HEK293 (cell line): ENCODE data around the gene UBE2C.
A peak's percentile ranks its signal among the peaks of the same experiment; 100 is the strongest.

Experiments used
- CTCF ChIA-PET: fragments of 350-600 bp; formaldehyde crosslinking; extraction: SDS; loops from one replicate; lab custom pipeline; 2021; ENCODE audit warnings: antibody characterized with exemption; lab: Yijun Ruan, JAX
- POLR2A ChIA-PET: fragments of 300-600 bp; formaldehyde crosslinking; extraction: SDS; loops from one replicate; lab custom pipeline; 2020; ENCODE audit warnings: antibody characterized with exemption, inconsistent platforms; lab: Yijun Ruan, JAX
- H3K27ac ChIP-seq: fragments of 200-500 bp; sonication (Bioruptor generic); 2 replicates; pipeline ENCODE4 v1.5.1; 2014; ENCODE audit warnings: low read depth, low read length, control low read depth, inconsistent platforms; ENCODE audit errors: extremely low read depth
- H3K36me3 ChIP-seq, 2 experiments: fragments of 200-500 bp in 1 of 2; sonication (Bioruptor generic) in 1 of 2; 1 replicate in 1 of 2; 2 replicates in 1 of 2; pipeline ENCODE4 v1.5.1; 2014 to 2017; ENCODE audit warnings: inconsistent platforms in 2 of 2, low read length in 2 of 2; ENCODE audit not compliant: control insufficient read depth in 2 of 2, insufficient read depth in 1 of 2
- H3K4me1 ChIP-seq: fragments of 200-500 bp; sonication (Bioruptor generic); 2 replicates; pipeline ENCODE4 v1.5.1; 2014; ENCODE audit warnings: mild to moderate bottlenecking, low read length, inconsistent platforms; ENCODE audit not compliant: control insufficient read depth, insufficient read depth
- H3K4me3 ChIP-seq: 2 replicates; pipeline ENCODE4 v1.5.1; 2011; ENCODE audit warnings: low read depth, mild to moderate bottlenecking, control low read depth, low read length, moderate library complexity
- H3K9me3 ChIP-seq: fragments of 200-500 bp; sonication (Bioruptor generic); 2 replicates; pipeline ENCODE4 v1.5.1; 2014; ENCODE audit warnings: low read depth, low read length, inconsistent platforms; ENCODE audit not compliant: control insufficient read depth, insufficient read depth
- GLIS2 ChIP-seq: fragments of 450-650 bp; formaldehyde crosslinking; IDR thresholded peaks from 2 replicates; pipeline ENCODE4 v1.5.1; 2016; ENCODE audit warnings: missing biosample characterization, missing genetic modification characterization
- KLF10 ChIP-seq: fragments of 450-650 bp; IDR thresholded peaks from 2 replicates; pipeline ENCODE4 v1.5.1; 2018; ENCODE audit warnings: missing biosample characterization, mild to moderate bottlenecking, missing genetic modification characterization
- OSR2 ChIP-seq: fragments of 450-650 bp; formaldehyde crosslinking; IDR thresholded peaks from 2 replicates; pipeline ENCODE4 v1.5.1; 2016; ENCODE audit warnings: missing biosample characterization, missing genetic modification characterization
- ZBTB49 ChIP-seq: fragments of 450-650 bp; formaldehyde crosslinking; IDR thresholded peaks from 2 replicates; pipeline ENCODE4 v1.5.1; 2016; ENCODE audit warnings: missing biosample characterization, missing genetic modification characterization, low read depth
- ZNF202 ChIP-seq: fragments of 450-650 bp; formaldehyde crosslinking; IDR thresholded peaks from 2 replicates; pipeline ENCODE4 v1.5.1; 2016; ENCODE audit warnings: missing biosample characterization, missing genetic modification characterization, borderline replicate concordance
- ZNF239 ChIP-seq: fragments of 450-650 bp; formaldehyde crosslinking; IDR thresholded peaks from 2 replicates; pipeline ENCODE4 v1.5.1; 2016; ENCODE audit warnings: missing biosample characterization, missing genetic modification characterization
- ZNF248 ChIP-seq: fragments of 450-650 bp; formaldehyde crosslinking; IDR thresholded peaks from 2 replicates; pipeline ENCODE4 v1.5.1; 2017; ENCODE audit warnings: missing biosample characterization, missing genetic modification characterization
- ZNF335 ChIP-seq: fragments of 450-650 bp; formaldehyde crosslinking; conservative IDR thresholded peaks from 2 replicates; pipeline ENCODE4 v1.5.1; 2016; ENCODE audit warnings: missing biosample characterization, missing genetic modification characterization
- ZNF394 ChIP-seq: fragments of 450-650 bp; formaldehyde crosslinking; IDR thresholded peaks from 2 replicates; pipeline ENCODE4 v1.5.1; 2016; ENCODE audit warnings: missing biosample characterization, missing genetic modification characterization, mild to moderate bottlenecking, moderate library complexity, borderline replicate concordance
- ZNF433 ChIP-seq: fragments of 450-650 bp; formaldehyde crosslinking; IDR thresholded peaks from 2 replicates; pipeline ENCODE4 v1.5.1; 2016; ENCODE audit warnings: missing biosample characterization, missing genetic modification characterization, low read depth
- ZNF510 ChIP-seq: fragments of 450-650 bp; formaldehyde crosslinking; IDR thresholded peaks from 2 replicates; pipeline ENCODE4 v1.5.1; 2018; ENCODE audit warnings: mild to moderate bottlenecking, missing genetic modification characterization, missing biosample characterization; ENCODE audit not compliant: insufficient replicate concordance
- ZNF560 ChIP-seq: fragments of 450-650 bp; formaldehyde crosslinking; IDR thresholded peaks from 2 replicates; pipeline ENCODE4 v1.5.1; 2017; ENCODE audit warnings: missing biosample characterization, missing genetic modification characterization, borderline replicate concordance
- ZSCAN5A ChIP-seq: fragments of 450-650 bp; formaldehyde crosslinking; IDR thresholded peaks from 2 replicates; pipeline ENCODE4 v1.5.1; 2016; ENCODE audit warnings: missing biosample characterization, missing genetic modification characterization
- TF ChIP-seq, protein P1 (sequence below): fragments of 450-650 bp; IDR thresholded peaks from 2 replicates; pipeline ENCODE4 v1.5.1; 2018; ENCODE audit warnings: missing biosample characterization, mild to moderate bottlenecking, missing genetic modification characterization
- TF ChIP-seq, protein P2 (sequence below): fragments of 450-650 bp; formaldehyde crosslinking; IDR thresholded peaks from 2 replicates; pipeline ENCODE4 v1.5.1; 2016; ENCODE audit warnings: missing biosample characterization, missing genetic modification characterization, low read depth
- TF ChIP-seq, protein P3 (sequence below): fragments of 450-650 bp; formaldehyde crosslinking; IDR thresholded peaks from 2 replicates; pipeline ENCODE4 v1.5.1; 2017; ENCODE audit warnings: missing biosample characterization, mild to moderate bottlenecking, missing genetic modification characterization, moderate library complexity

Gene UBE2C

GRCh38 chr20:45801851-45802250 lies 10.6 kb upstream of the UBE2C start:
- ChIA-PET CTCF (interaction anchor here (3.8 to 3.9 kb wide), 2 partner anchors 15 to 31 kb away, joined by 21 read pairs; no protein-coding TSS in a partner anchor), POLR2A (no interaction called here)
- Histone ChIP-seq H3K4me1 (no peaks in the 10 kb centered on the region), H3K9me3 (no peaks in the 10 kb centered on the region), H3K4me3 (no peak overlapping the region), H3K27ac (no peak overlapping the region), H3K36me3 (peaks cover 17 to 69% of the 10 kb centered on the region in 2 experiments)
- TF ChIP-seq ZNF248 = no peak
- TF ChIP-seq OSR2 (tag by site-specific recombination) = no peak
- no peak for TF ChIP-seq ZNF433 (tag by site-specific recombination)
- TF ChIP-seq ZBTB49 (tag by site-specific recombination) = no peak
- TF ChIP-seq ZNF394 (tag by site-specific recombination) = no peak
- TF ChIP-seq, all 188 proteins: peak for 0

DNA sequence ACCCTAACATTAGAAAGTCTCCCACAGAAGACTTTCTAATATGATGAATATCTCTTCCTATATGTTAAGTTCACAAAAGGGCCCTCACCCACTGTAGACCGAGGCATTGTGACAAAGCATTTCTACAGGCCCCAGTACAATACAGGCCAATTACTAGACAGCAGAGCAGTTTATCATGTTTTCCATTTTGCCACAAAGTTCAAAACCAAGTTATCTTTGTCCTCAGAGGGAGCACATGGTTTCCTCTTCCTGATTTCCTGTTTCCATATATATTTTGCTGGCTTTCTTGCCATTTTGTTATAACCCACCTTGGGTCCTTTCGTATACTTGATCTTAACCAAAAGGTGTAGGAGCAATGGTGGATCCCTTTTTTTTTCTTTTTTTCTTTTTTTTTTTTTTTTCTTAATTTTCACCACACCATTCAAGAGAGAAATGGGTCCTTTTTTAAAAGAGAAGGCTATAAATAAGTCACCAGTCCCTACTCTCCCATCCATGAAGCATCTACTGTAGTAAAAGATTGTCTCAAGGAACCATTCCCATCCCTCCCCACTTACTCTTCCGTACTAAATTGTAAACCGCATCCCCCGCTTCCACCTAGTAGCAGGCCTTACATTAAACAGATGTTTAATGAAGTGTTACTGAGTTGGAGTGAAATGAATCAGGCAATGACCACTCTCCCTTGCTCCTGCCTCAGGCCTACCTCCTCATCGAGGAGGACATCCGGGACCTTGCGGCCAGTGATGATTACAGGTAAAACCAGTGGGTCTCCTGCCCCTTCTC lies 2.1 kb upstream of the UBE2C start:
- Histone ChIP-seq H3K36me3 (peaks cover 9 to 83% of the 10 kb centered on the region in 2 experiments; a peak in 2 of 3 replicates), H3K9me3 (no peaks in the 10 kb centered on the region), H3K27ac (no peak overlapping the region), H3K4me1 (no peaks in the 10 kb centered on the region), H3K4me3 (no peak overlapping the region)
- POLR2A ChIA-PET = no interaction called here
- TF ChIP-seq, protein P1, sequence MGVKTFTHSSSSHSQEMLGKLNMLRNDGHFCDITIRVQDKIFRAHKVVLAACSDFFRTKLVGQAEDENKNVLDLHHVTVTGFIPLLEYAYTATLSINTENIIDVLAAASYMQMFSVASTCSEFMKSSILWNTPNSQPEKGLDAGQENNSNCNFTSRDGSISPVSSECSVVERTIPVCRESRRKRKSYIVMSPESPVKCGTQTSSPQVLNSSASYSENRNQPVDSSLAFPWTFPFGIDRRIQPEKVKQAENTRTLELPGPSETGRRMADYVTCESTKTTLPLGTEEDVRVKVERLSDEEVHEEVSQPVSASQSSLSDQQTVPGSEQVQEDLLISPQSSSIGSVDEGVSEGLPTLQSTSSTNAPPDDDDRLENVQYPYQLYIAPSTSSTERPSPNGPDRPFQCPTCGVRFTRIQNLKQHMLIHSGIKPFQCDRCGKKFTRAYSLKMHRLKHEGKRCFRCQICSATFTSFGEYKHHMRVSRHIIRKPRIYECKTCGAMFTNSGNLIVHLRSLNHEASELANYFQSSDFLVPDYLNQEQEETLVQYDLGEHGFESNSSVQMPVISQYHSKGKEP (tag by site-specific recombination) = no peak
- no peak for TF ChIP-seq GLIS2 (tag by site-specific recombination)
- TF ChIP-seq, protein P2, sequence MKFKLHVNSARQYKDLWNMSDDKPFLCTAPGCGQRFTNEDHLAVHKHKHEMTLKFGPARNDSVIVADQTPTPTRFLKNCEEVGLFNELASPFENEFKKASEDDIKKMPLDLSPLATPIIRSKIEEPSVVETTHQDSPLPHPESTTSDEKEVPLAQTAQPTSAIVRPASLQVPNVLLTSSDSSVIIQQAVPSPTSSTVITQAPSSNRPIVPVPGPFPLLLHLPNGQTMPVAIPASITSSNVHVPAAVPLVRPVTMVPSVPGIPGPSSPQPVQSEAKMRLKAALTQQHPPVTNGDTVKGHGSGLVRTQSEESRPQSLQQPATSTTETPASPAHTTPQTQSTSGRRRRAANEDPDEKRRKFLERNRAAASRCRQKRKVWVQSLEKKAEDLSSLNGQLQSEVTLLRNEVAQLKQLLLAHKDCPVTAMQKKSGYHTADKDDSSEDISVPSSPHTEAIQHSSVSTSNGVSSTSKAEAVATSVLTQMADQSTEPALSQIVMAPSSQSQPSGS = no peak
- no peak for TF ChIP-seq ZNF560 (tag by site-specific recombination)
- CTCF ChIA-PET = interaction anchor here (4.0 kb wide), 1 partner anchor 11 kb away, joined by 22 read pairs; no protein-coding TSS in a partner anchor

DNA sequence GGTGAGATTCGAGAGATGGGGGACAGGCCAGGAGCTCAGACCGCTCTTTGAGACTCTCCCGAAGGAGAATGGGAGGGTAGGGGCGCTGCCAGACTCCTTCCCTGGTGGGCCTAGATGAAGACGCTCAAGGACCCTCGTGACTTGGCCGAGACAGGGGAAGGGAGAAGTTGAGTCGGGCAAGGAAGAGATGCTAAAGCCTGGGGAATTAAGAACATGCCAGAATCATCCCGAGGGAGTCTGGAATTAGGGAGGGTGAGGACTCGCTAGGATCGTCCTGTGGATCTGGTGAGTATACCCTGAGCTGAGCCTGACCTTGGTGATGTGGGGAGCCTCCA lies 529 bp downstream of the UBE2C start:
- CTCF ChIA-PET = interaction anchor here (0.8 to 1.1 kb wide), 2 partner anchors 24 to 157 kb away, joined by 3 to 4 read pairs; no protein-coding TSS in a partner anchor
- H3K4me3 ChIP-seq = peak overlapping the region; percentile 88
- peaks cover 5 to 81% of the 10 kb centered on the region in 2 experiments; a peak in 2 of 3 replicates for H3K36me3 ChIP-seq
- POLR2A ChIA-PET = interaction anchor here (0.9 to 1.8 kb wide), 6 partner anchors 9 to 121 kb away, joined by 3 to 13 read pairs (median 4); partner anchors contain the start of genes PCIF1, SNX21 and ZSWIM1
- no peaks in the 10 kb centered on the region for H3K9me3 ChIP-seq
- H3K27ac ChIP-seq = peak overlapping the region; percentile 88
- TF ChIP-seq ZSCAN5A (tag by site-specific recombination) (no peak), ZNF202 (tag by site-specific recombination) (no peak), ZNF335 (peak; percentile 31; the same call in 1 of the 2 replicates), ZNF239 (tag by site-specific recombination) (no peak), ZNF248 (no peak), ZNF510 (tag by site-specific recombination) (no peak), GLIS2 (tag by site-specific recombination) (0 out of 2 replicates have a peak, but pooled peaks have one; percentile 13), KLF10 (no peak)
- TF ChIP-seq, protein P3, sequence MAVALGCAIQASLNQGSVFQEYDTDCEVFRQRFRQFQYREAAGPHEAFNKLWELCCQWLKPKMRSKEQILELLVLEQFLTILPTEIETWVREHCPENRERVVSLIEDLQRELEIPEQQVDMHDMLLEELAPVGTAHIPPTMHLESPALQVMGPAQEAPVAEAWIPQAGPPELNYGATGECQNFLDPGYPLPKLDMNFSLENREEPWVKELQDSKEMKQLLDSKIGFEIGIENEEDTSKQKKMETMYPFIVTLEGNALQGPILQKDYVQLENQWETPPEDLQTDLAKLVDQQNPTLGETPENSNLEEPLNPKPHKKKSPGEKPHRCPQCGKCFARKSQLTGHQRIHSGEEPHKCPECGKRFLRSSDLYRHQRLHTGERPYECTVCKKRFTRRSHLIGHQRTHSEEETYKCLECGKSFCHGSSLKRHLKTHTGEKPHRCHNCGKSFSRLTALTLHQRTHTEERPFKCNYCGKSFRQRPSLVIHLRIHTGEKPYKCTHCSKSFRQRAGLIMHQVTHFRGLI = no peak
- H3K4me1 ChIP-seq = peaks cover 7% of the 10 kb centered on the region; the same call in 1 of the 2 replicates
